Keratinocyte (primary cell): ENCODE measurements around the gene AMZ1. TPM values are rescaled to one million over a fixed set of nuclear protein-coding genes. Genes with fewer than 3 reads are reported as not detected.

Experiments used
- DNase-seq: peaks from one replicate; pipeline ENCODE4 v3.0.0-alpha.2; 2011; ENCODE audit warnings: low read depth, missing footprints, low spot score
- FAIRE-seq: peaks from 2 replicates; lab custom pipeline; 2011; peaks lifted over from hg19 to GRCh38; lab: Jason Lieb, UNC
- H2AFZ ChIP-seq: 2 replicates; pipeline ENCODE4 v1.6.0; 2012; ENCODE audit warnings: low read length, control low read depth, inconsistent platforms; ENCODE audit not compliant: control insufficient read depth
- H3K27ac ChIP-seq: 2 replicates; pipeline ENCODE4 v1.5.1; 2011; ENCODE audit warnings: low read length; ENCODE audit not compliant: control insufficient read depth, insufficient read depth
- H3K27me3 ChIP-seq: 3 replicates; pipeline ENCODE4 v1.6.0; 2011; ENCODE audit warnings: low read length; ENCODE audit not compliant: control insufficient read depth, insufficient read depth; ENCODE audit errors: extremely low read depth
- H3K36me3 ChIP-seq, 2 experiments: 2 replicates in 1 of 2; 3 replicates in 1 of 2; pipeline ENCODE4 v1.5.1; 2011; ENCODE audit warnings: low read length in 2 of 2, mild to moderate bottlenecking in 1 of 2; ENCODE audit not compliant: control insufficient read depth in 2 of 2, insufficient read depth in 2 of 2; ENCODE audit errors: extremely low read depth in 1 of 2
- H3K4me1 ChIP-seq: 3 replicates; pipeline ENCODE4 v1.5.1; 2011; ENCODE audit warnings: low read length; ENCODE audit not compliant: control insufficient read depth, insufficient read depth; ENCODE audit errors: extremely low read depth
- H3K4me2 ChIP-seq: 3 replicates; pipeline ENCODE4 v1.6.0; 2011; ENCODE audit warnings: low read depth, low read length; ENCODE audit not compliant: control insufficient read depth, insufficient read depth; ENCODE audit errors: extremely low read depth
- H3K4me3 ChIP-seq, 3 experiments: fragments of 200-600 bp in 1 of 3; sonication (generic) in 1 of 3; 2 replicates in 2 of 3; 3 replicates in 1 of 3; pipeline ENCODE4 v1.5.1; 2011 to 2016; ENCODE audit warnings: low read length in 3 of 3, mild to moderate bottlenecking in 3 of 3, control low read depth in 2 of 3, inconsistent platforms in 1 of 3, low read depth in 1 of 3, mixed read lengths in 1 of 3, mixed run types in 1 of 3, moderate library complexity in 1 of 3; ENCODE audit not compliant: control insufficient read depth in 2 of 3, insufficient read depth in 2 of 3; ENCODE audit errors: extremely low read depth in 1 of 3
- H3K79me2 ChIP-seq: 2 replicates; pipeline ENCODE4 v1.6.0; 2012; ENCODE audit warnings: low read length; ENCODE audit not compliant: control insufficient read depth, insufficient read depth
- H3K9ac ChIP-seq: 3 replicates; pipeline ENCODE4 v1.6.0; 2011; ENCODE audit warnings: low read length; ENCODE audit not compliant: control insufficient read depth, insufficient read depth; ENCODE audit errors: extremely low read depth
- H3K9me1 ChIP-seq: 3 replicates; pipeline ENCODE4 v1.6.0; 2011; ENCODE audit warnings: low read length; ENCODE audit not compliant: control insufficient read depth, insufficient read depth; ENCODE audit errors: extremely low read depth
- H3K9me3 ChIP-seq: 2 replicates; pipeline ENCODE4 v1.5.1; 2012; ENCODE audit warnings: low read depth, low read length; ENCODE audit not compliant: control insufficient read depth
- H4K20me1 ChIP-seq: 3 replicates; pipeline ENCODE4 v1.6.0; 2011; ENCODE audit warnings: low read length; ENCODE audit not compliant: control insufficient read depth, insufficient read depth; ENCODE audit errors: extremely low read depth
- CTCF ChIP-seq, 3 experiments: IDR thresholded peaks in 1 of 3; conservative IDR thresholded peaks in 1 of 3; optimal IDR thresholded peaks in 1 of 3; 2 replicates in 2 of 3; 3 replicates in 1 of 3; pipeline versions ENCODE3 to v1.5.1; 2011; ENCODE audit warnings: low read length in 3 of 3, mild to moderate bottlenecking in 3 of 3, moderate library complexity in 2 of 3, control low read depth in 1 of 3, inconsistent platforms in 1 of 3; ENCODE audit not compliant: insufficient read depth in 2 of 3; ENCODE audit errors: extremely low read depth in 1 of 3
- EZH2 ChIP-seq: IDR thresholded peaks from one replicate; pipeline ENCODE4 v1.6.1; 2012; ENCODE audit warnings: inconsistent platforms, mild to moderate bottlenecking, low read length, moderate library complexity
- dilution Hi-C: fragments of 300-500 bp; cut with MboI; formaldehyde crosslinking; loops from one replicate; pipeline ENCODE4 v1.7.0; 2020; ENCODE audit warnings: low sequenced_read_pairs; ENCODE audit not compliant: extremely low pct_ligation_motif_present
- polyA plus RNA-seq, 5 experiments: library from polyadenylated mRNA; depleted of rRNA in 3 of 5; stranded (reverse) in 3 of 5; stranded (forward) in 1 of 5; unstranded in 1 of 5; fragments of >200 nt; gene quantifications; 1 replicate in 1 of 5; 2 replicates in 3 of 5; 3 replicates in 1 of 5; pipeline versions ENCODE4 v1.2.1 to v1.2.3, GENCODE V29; 2011 to 2012; ENCODE audit warnings: missing spikeins in 2 of 5, low read depth in 1 of 5, low replicate concordance in 1 of 5

Gene AMZ1
- polyA plus RNA-seq, 1 donor (not counting 4 experiments of a cell fraction or from before 2014, with no cell fraction given): 0.04 TPM

GRCh38 chr7:2701424-2701823 is 13.4 kb downstream of the AMZ1 start:
- H3K36me3 ChIP-seq: no peaks in the 10 kb centered on the region

GRCh38 chr7:2701832-2702593 is 14.0 kb downstream of the AMZ1 start:
- H3K9me1 ChIP-seq: no peaks in the 10 kb centered on the region
- H3K79me2 ChIP-seq: no peaks in the 10 kb centered on the region
- FAIRE-seq (no peak), DNase-seq (no peak)
- H3K27ac ChIP-seq: no peak overlapping the region
- H3K9me3 ChIP-seq: no peaks in the 10 kb centered on the region
- dilution Hi-C loops: no loop called here
- peaks cover 9% of the 10 kb centered on the region for H3K27me3 ChIP-seq
- no peak overlapping the region for H2AFZ ChIP-seq
- H3K4me1 ChIP-seq: no peaks in the 10 kb centered on the region
- no peak overlapping the region for H3K4me2 ChIP-seq
- no peaks in the 10 kb centered on the region for H3K36me3 ChIP-seq
- no peak overlapping the region for H3K4me3 ChIP-seq
- TF ChIP-seq CTCF (optimal IDR thresholded peaks at IDR 0.05 in 1 of 3, IDR thresholded peaks at IDR 0.05 in 1 of 3, conservative IDR thresholded peaks at IDR 0.05 in 1 of 3; ENCODE audit: extremely low read depth in 1 of 3, insufficient read depth in 2 of 3, low read length in 3 of 3) (no peak), EZH2 (no peak)
- no peak overlapping the region for H3K9ac ChIP-seq
- H4K20me1 ChIP-seq: no peaks in the 10 kb centered on the region

More at GRCh38 chr7:2701424-2701823, 13.4 kb downstream of the AMZ1 start:
- dilution Hi-C loops: no loop called here
- no peak overlapping the region for H3K27ac ChIP-seq
- no peaks in the 10 kb centered on the region for H3K9me1 ChIP-seq
- H3K4me1 ChIP-seq: no peaks in the 10 kb centered on the region
- DNase-seq (no peak), FAIRE-seq (no peak)
- no peaks in the 10 kb centered on the region for H4K20me1 ChIP-seq
- no peak overlapping the region for H2AFZ ChIP-seq
- no peaks in the 10 kb centered on the region for H3K9me3 ChIP-seq
- no peaks in the 10 kb centered on the region for H3K79me2 ChIP-seq
- no peak overlapping the region for H3K4me3 ChIP-seq
- peaks cover 9% of the 10 kb centered on the region for H3K27me3 ChIP-seq
- H3K9ac ChIP-seq: no peak overlapping the region
- TF ChIP-seq CTCF (optimal IDR thresholded peaks at IDR 0.05 in 1 of 3, IDR thresholded peaks at IDR 0.05 in 1 of 3, conservative IDR thresholded peaks at IDR 0.05 in 1 of 3; ENCODE audit: extremely low read depth in 1 of 3, insufficient read depth in 2 of 3, low read length in 3 of 3): no peak
- TF ChIP-seq EZH2: no peak
- no peak overlapping the region for H3K4me2 ChIP-seq
